Liver (tissue), 3 donors: ENCODE results near the gene SLC30A5.

Experiments used
- CTCF ChIP-seq: fragments of 150-350 bp; IDR thresholded peaks from 2 replicates; pipeline ENCODE4 v1.5.1; 2017; ENCODE audit warnings: improper control_type of control experiment, low read depth, low read length; ENCODE audit not compliant: missing input control
- MAX ChIP-seq: IDR thresholded peaks from 2 replicates; pipeline ENCODE4 v1.6.1; 2016; ENCODE audit warnings: antibody characterized with exemption
- TAF1 ChIP-seq: conservative IDR thresholded peaks from 2 replicates; pipeline ENCODE4 v1.6.1; 2016; ENCODE audit warnings: antibody characterized with exemption, mild to moderate bottlenecking
- donor health status: healthy.
- donor health status: healthy.

- no peak for TF ChIP-seq CTCF
- no peak for TF ChIP-seq TAF1
- no peak for TF ChIP-seq MAX
Measured at GRCh38 chr5:69046375-69046957, 47.3 kb upstream of the SLC30A5 start.
